Cardiac fibroblast (primary cell): Measurements from ENCODE around the gene GOSR2.
"Not testable (repeated sequence)": the region's sequence is repeated elsewhere in the genome, so short reads cannot be mapped to it uniquely, and the experiment has no call there.

Experiments used
- DNase-seq, 2 donors: peaks; one replicate each; pipeline versions ENCODE4 v3.0.0 to v3.0.0-alpha.2; 2010; ENCODE audit warnings: low read depth in 2 of 2
- H3K4me3 ChIP-seq, 2 donors: replicated peaks in 1 of 2; 1 replicate in 1 of 2; 2 replicates in 1 of 2; pipeline ENCODE4 v1.5.1; 2011; ENCODE audit warnings: low read depth in 2 of 2, low read length in 2 of 2, mild to moderate bottlenecking in 2 of 2, moderate library complexity in 1 of 2
- CTCF ChIP-seq: IDR thresholded peaks from one replicate; pipeline ENCODE4 v1.5.1; 2011; ENCODE audit warnings: low read depth, mild to moderate bottlenecking, low read length, inconsistent platforms

Gene GOSR2

GRCh38 chr17:46983782-46984181 lies 60.8 kb downstream of the GOSR2 start:
- DNase-seq = no peak
- H3K4me3 ChIP-seq = no peak overlapping the region
- TF ChIP-seq CTCF = no peak

- H3K4me3 ChIP-seq = no peak overlapping the region
- no peak for DNase-seq
- TF ChIP-seq CTCF = no peak
Measured at GRCh38 chr17:46984341-46984740, 61.4 kb downstream of the GOSR2 start.

GRCh38 chr17:46984892-46985291 lies 61.9 kb downstream of the GOSR2 start:
- no peak for DNase-seq
- H3K4me3 ChIP-seq = no peak overlapping the region
- TF ChIP-seq CTCF = no peak

- no peak for DNase-seq
- no peak overlapping the region for H3K4me3 ChIP-seq
- TF ChIP-seq CTCF = no peak
Measured at GRCh38 chr17:46986366-46986765, 63.4 kb downstream of the GOSR2 start.

- DNase-seq, H3K4me3 ChIP-seq: not testable (repeated sequence)
Measured at GRCh38 chr17:46987927-46988326, 65.0 kb downstream of the GOSR2 start.

- no peak for DNase-seq
- no peak for TF ChIP-seq CTCF
- H3K4me3 ChIP-seq = no peak overlapping the region
Measured at GRCh38 chr17:46989637-46990431, 66.9 kb downstream of the GOSR2 start.

GRCh38 chr17:46991617-46992016 lies 68.7 kb downstream of the GOSR2 start:
- no peak for DNase-seq
- H3K4me3 ChIP-seq = no peak overlapping the region
- no peak for TF ChIP-seq CTCF
